ENCODE data around the gene PACRGL. TPM values are rescaled to one million over a fixed set of nuclear protein-coding genes. Genes with fewer than 3 reads are reported as not detected.

Gene PACRGL
- polyA plus RNA-seq, 1 of the 3 experiments (the other 2 are of a cell fraction) = 11.8 TPM

- no peak for DNase-seq
- CTCF ChIA-PET = interaction anchor here (1.2 to 2.5 kb wide), 3 partner anchors 10 to 708 kb away, joined by 4 to 21 read pairs (median 4); no protein-coding TSS in a partner anchor
- no peaks in the 10 kb centered on the region for H3K79me2 ChIP-seq (ENCODE audit: insufficient read depth)
- H3K27ac ChIP-seq (ENCODE audit: low read depth in 2 of 2, low read length in 1 of 2) = no peak overlapping the region
- no peaks in the 10 kb centered on the region for H3K4me1 ChIP-seq (ENCODE audit: control insufficient read depth in 1 of 2, insufficient read depth in 2 of 2, low read depth in 1 of 2, low read length in 1 of 2)
- no peak overlapping the region for H2AFZ ChIP-seq (ENCODE audit: low read depth)
- no peaks in the 10 kb centered on the region for H3K9me3 ChIP-seq
- H3K4me2 ChIP-seq = no peak overlapping the region
- POLR2A ChIA-PET = interaction anchor here (1.0 kb wide), 1 partner anchor 61 kb away, joined by 3 read pairs; the partner anchor contains the start of gene PACRGL
- no peaks in the 10 kb centered on the region for H3K9me2 ChIP-seq
- H3K9ac ChIP-seq = no peak overlapping the region
- H3K4me3 ChIP-seq (ENCODE audit: low read depth in 2 of 2, low read length in 1 of 2) = no peak overlapping the region
- no peaks in the 10 kb centered on the region for H3K27me3 ChIP-seq (ENCODE audit: insufficient read depth)
- no peaks in the 10 kb centered on the region for H4K20me1 ChIP-seq (ENCODE audit: insufficient read depth)
- no peaks in the 10 kb centered on the region for H3K36me3 ChIP-seq (replicated peaks in 1 of 2; ENCODE audit: control insufficient read depth in 1 of 2, insufficient read depth in 2 of 2, low read length in 1 of 2)
- TF ChIP-seq RAD21 (IDR thresholded peaks at IDR 0.05; ENCODE audit: low read length) = no peak
- TF ChIP-seq PBX3 (IDR thresholded peaks at IDR 0.05) = no peak
- TF ChIP-seq TCF12 (IDR thresholded peaks at IDR 0.05) = no peak
- no peak for TF ChIP-seq CTCF (IDR thresholded peaks at IDR 0.05)
- TF ChIP-seq, protein P1, sequence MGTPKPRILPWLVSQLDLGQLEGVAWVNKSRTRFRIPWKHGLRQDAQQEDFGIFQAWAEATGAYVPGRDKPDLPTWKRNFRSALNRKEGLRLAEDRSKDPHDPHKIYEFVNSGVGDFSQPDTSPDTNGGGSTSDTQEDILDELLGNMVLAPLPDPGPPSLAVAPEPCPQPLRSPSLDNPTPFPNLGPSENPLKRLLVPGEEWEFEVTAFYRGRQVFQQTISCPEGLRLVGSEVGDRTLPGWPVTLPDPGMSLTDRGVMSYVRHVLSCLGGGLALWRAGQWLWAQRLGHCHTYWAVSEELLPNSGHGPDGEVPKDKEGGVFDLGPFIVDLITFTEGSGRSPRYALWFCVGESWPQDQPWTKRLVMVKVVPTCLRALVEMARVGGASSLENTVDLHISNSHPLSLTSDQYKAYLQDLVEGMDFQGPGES (IDR thresholded peaks at IDR 0.05; ENCODE audit: low read depth, low read length) = no peak
- TF ChIP-seq SIN3A (IDR thresholded peaks at IDR 0.05; ENCODE audit: borderline replicate concordance, low read depth, low read length) = no peak
- TF ChIP-seq FOXM1 (IDR thresholded peaks at IDR 0.05; ENCODE audit: low read depth) = no peak
- TF ChIP-seq MXI1 (IDR thresholded peaks at IDR 0.05; ENCODE audit: low read depth, low read length) = no peak
- TF ChIP-seq YY1 (IDR thresholded peaks at IDR 0.05; ENCODE audit: low read depth) = no peak
- no peak for TF ChIP-seq REST (IDR thresholded peaks at IDR 0.05; ENCODE audit: low read depth, low read length)
- no peaks in the 10 kb centered on the region for H3F3A ChIP-seq (replicated peaks; ENCODE audit: insufficient read depth)
These were observed 61.1 kb downstream of the PACRGL start for GRCh38 chr4:20761382-20761781.
